ENCODE results near the gene SLC45A1. TPM values are rescaled to one million over a fixed set of nuclear protein-coding genes. Genes with fewer than 3 reads are reported as not detected.

The SLC45A1 gene
- total and polyA plus RNA-seq, 2 experiments from 2014 or later = 0.27 to 1.0 TPM

DNA sequence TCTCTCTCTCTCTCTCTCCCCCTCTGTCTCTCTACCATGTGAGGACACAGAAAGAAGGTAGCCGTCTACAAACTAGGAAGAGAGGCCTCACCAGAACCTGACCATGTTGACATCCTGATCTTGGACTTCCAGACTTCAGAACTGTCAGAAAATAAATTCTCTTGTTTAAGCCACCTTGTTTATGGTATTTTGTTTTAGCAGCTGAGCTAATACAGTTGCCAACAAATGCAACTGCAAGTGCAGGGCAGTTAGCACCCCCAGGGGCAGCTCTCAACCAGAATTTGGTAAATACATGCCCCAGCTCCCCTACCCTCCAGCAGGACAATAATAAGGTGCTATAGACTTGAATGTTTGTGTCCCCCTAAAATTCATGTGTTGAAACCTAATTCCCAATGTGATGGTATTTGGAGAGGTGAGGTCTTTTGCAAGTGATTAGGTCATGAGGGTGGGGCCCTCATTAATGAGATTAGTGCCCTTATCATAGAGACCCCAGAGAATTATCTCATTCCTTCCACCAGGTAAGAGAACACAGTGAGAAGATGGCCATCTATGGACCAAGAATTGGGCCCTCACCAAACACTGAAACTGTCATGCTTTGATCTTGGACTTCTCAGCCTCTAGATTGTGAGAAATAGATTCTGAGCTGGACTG lies 6.7 kb upstream of the SLC45A1 start:
- Histone ChIP-seq H2AFZ (no peak overlapping the region), H3K9me2 (replicated peaks; ENCODE audit: insufficient read depth) (no peaks in the 10 kb centered on the region), H3K4me3 (no peak overlapping the region), H3K79me2 (no peaks in the 10 kb centered on the region), H3K9me3 (ENCODE audit: low read depth) (no peaks in the 10 kb centered on the region), H3K27ac (no peak overlapping the region), H4K20me1 (ENCODE audit: insufficient read depth, poor library complexity, severe bottlenecking) (no peaks in the 10 kb centered on the region), H3K36me3 (replicated peaks; ENCODE audit: insufficient read depth, low read depth) (no peaks in the 10 kb centered on the region), H3K4me1 (ENCODE audit: insufficient read depth) (peaks cover 18% of the 10 kb centered on the region), H3K4me2 (no peak overlapping the region), H3K27me3 (no peaks in the 10 kb centered on the region)
- no peak for DNase-seq (ENCODE audit: low spot score)
- TF ChIP-seq EZH2phosphoT487 (IDR thresholded peaks at IDR 0.05; ENCODE audit: low read depth, severe bottlenecking, unreplicated experiment) (no peak), EZH2 (IDR thresholded peaks at IDR 0.05; ENCODE audit: borderline replicate concordance) (no peak)
- TF ChIP-seq, protein P1, sequence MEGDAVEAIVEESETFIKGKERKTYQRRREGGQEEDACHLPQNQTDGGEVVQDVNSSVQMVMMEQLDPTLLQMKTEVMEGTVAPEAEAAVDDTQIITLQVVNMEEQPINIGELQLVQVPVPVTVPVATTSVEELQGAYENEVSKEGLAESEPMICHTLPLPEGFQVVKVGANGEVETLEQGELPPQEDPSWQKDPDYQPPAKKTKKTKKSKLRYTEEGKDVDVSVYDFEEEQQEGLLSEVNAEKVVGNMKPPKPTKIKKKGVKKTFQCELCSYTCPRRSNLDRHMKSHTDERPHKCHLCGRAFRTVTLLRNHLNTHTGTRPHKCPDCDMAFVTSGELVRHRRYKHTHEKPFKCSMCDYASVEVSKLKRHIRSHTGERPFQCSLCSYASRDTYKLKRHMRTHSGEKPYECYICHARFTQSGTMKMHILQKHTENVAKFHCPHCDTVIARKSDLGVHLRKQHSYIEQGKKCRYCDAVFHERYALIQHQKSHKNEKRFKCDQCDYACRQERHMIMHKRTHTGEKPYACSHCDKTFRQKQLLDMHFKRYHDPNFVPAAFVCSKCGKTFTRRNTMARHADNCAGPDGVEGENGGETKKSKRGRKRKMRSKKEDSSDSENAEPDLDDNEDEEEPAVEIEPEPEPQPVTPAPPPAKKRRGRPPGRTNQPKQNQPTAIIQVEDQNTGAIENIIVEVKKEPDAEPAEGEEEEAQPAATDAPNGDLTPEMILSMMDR (IDR thresholded peaks at IDR 0.05; ENCODE audit: poor library complexity) = no peak
- 67% methylated on average over 1 of the region's 1 CpG for WGBS (ENCODE audit: low lambda C conversion rate, missing lambda C conversion rate)

DNA sequence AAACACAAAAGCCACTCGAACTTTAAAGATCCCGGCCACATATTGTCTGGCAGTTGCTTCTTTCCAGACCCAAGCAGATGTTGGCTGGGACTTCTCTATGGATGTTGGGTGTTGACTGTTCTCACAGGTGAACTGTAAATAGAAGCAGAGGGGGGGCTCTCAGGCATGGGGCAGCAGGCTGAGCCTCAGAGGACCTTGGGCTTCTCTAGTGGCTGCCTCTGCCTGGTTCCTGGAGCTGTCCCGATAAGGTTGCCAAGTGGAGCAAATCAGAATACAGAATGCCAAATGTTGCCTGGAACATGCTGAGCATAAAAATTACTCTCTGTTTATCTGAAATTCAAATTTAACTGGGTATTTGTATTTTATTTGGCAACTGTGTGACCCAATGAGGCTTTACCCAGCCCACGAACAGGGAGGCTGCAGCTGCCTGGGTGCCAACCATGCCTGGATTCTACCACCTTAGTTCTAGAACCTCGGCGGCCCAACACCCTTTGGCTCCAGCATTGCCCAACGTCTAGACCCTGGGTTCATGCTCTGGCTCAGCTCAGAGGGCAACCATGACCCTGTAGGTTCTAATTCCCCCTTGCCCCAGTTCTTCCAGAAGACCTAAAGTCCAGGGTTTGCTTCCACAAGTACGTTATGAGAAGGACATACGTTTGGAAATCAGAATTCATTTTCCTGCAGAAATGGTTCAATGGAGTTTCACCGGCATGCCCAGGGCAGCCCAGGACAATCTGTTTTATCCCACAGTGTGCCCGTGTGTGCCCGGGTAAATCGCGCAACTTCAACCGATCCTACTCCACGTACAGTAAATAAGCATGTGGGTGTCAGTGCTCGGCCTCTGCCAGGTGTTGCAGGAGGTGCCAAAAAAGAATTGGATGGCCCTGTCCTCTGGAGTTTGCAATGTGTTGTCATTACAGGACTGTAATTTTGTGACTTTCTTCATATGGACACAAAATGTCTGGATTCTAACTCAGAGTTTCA lies 5.4 kb upstream of the SLC45A1 start:
- peak; percentile 34 for DNase-seq (ENCODE audit: low spot score)
- H4K20me1 ChIP-seq (ENCODE audit: insufficient read depth, poor library complexity, severe bottlenecking) = no peaks in the 10 kb centered on the region
- TF ChIP-seq EZH2 (IDR thresholded peaks at IDR 0.05; ENCODE audit: borderline replicate concordance) (no peak), EZH2phosphoT487 (IDR thresholded peaks at IDR 0.05; ENCODE audit: low read depth, severe bottlenecking, unreplicated experiment) (no peak)
- TF ChIP-seq, protein P1 (IDR thresholded peaks at IDR 0.05; ENCODE audit: poor library complexity) = no peak
- no peak overlapping the region for H3K4me2 ChIP-seq
- no peak overlapping the region for H3K4me3 ChIP-seq
- no peak overlapping the region for H2AFZ ChIP-seq
- no peaks in the 10 kb centered on the region for H3K79me2 ChIP-seq
- H3K36me3 ChIP-seq (replicated peaks; ENCODE audit: insufficient read depth, low read depth) = no peaks in the 10 kb centered on the region
- no peak overlapping the region for H3K27ac ChIP-seq
- no peaks in the 10 kb centered on the region for H3K27me3 ChIP-seq
- H3K9me3 ChIP-seq (ENCODE audit: low read depth) = no peaks in the 10 kb centered on the region
- H3K9me2 ChIP-seq (replicated peaks; ENCODE audit: insufficient read depth) = no peaks in the 10 kb centered on the region
- 90% methylated on average over 17 of the region's 17 CpGs for WGBS (ENCODE audit: low lambda C conversion rate, missing lambda C conversion rate)
- H3K4me1 ChIP-seq (ENCODE audit: insufficient read depth) = peaks cover 18% of the 10 kb centered on the region

DNA sequence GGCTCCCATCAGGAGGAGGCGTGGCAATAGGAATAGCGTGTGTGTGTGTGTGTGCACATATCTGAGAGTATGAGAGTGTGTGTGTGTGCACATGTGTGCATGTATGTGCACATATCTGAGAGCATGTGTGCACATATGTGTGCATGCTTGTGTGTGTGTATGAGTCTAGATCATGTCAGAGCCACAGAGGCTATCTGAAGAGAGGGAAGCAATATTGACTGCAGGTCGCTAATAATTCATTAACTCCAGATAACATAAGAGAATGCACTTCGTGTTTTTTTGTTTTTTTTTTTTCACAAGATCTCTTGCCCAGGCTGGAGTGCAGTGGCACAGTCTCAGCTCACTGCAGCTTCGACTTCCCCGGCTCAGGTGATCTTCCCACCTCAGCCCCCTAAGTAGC lies 4.7 kb upstream of the SLC45A1 start:
- Histone ChIP-seq H3K4me2 (no peak overlapping the region), H3K4me1 (ENCODE audit: insufficient read depth) (peaks cover 20% of the 10 kb centered on the region), H3K79me2 (no peaks in the 10 kb centered on the region), H3K36me3 (replicated peaks; ENCODE audit: insufficient read depth, low read depth) (no peaks in the 10 kb centered on the region), H2AFZ (no peak overlapping the region), H3K27ac (no peak overlapping the region), H4K20me1 (ENCODE audit: insufficient read depth, poor library complexity, severe bottlenecking) (no peaks in the 10 kb centered on the region), H3K27me3 (peaks cover 3% of the 10 kb centered on the region), H3K4me3 (no peak overlapping the region), H3K9me2 (replicated peaks; ENCODE audit: insufficient read depth) (no peaks in the 10 kb centered on the region), H3K9me3 (ENCODE audit: low read depth) (no peaks in the 10 kb centered on the region)
- no peak for TF ChIP-seq EZH2phosphoT487 (IDR thresholded peaks at IDR 0.05; ENCODE audit: low read depth, severe bottlenecking, unreplicated experiment)
- TF ChIP-seq, protein P1 (IDR thresholded peaks at IDR 0.05; ENCODE audit: poor library complexity) = no peak
- no peak for TF ChIP-seq EZH2 (IDR thresholded peaks at IDR 0.05; ENCODE audit: borderline replicate concordance)
- no peak for DNase-seq (ENCODE audit: low spot score)
- 83% methylated on average over 5 of the region's 6 CpGs for WGBS (ENCODE audit: low lambda C conversion rate, missing lambda C conversion rate)
